Epithelial cell of esophagus (primary cell): ENCODE data around the gene DOCK8.

Experiments used
- DNase-seq: peaks from one replicate; pipeline ENCODE4 v3.0.0; 2010; ENCODE audit warnings: low read depth
- H3K4me3 ChIP-seq: 2 replicates; pipeline ENCODE4 v1.5.1; 2011; ENCODE audit warnings: mild to moderate bottlenecking, low read length, control low read depth
- CTCF ChIP-seq: IDR thresholded peaks from 2 replicates; pipeline ENCODE4 v1.5.1; 2011; ENCODE audit warnings: low read depth, mild to moderate bottlenecking, low read length, control low read depth, inconsistent platforms; ENCODE audit not compliant: insufficient read depth; ENCODE audit errors: missing control alignments

The DOCK8 gene

GRCh38 chr9:366620-367019 is 152.0 kb downstream of the DOCK8 start:
- no peak overlapping the region for H3K4me3 ChIP-seq
- TF ChIP-seq CTCF, result no peak
- DNase-seq, result no peak

- no peak for DNase-seq
- no peak overlapping the region for H3K4me3 ChIP-seq
Observed at GRCh38 chr9:370086-370485, 155.4 kb downstream of the DOCK8 start.

GRCh38 chr9:371349-371748 is 156.7 kb downstream of the DOCK8 start:
- H3K4me3 ChIP-seq, result no peak overlapping the region
- DNase-seq, result peak; percentile 12
- no peak for TF ChIP-seq CTCF

More at GRCh38 chr9:370086-370485, 155.4 kb downstream of the DOCK8 start:
- TF ChIP-seq CTCF, result no peak

- no peak for DNase-seq
- no peak overlapping the region for H3K4me3 ChIP-seq
- no peak for TF ChIP-seq CTCF
Observed at GRCh38 chr9:372128-372527, 157.5 kb downstream of the DOCK8 start.

- H3K4me3 ChIP-seq, result no peak overlapping the region
- TF ChIP-seq CTCF, result no peak
Observed at GRCh38 chr9:373759-374206, 159.1 kb downstream of the DOCK8 start.

GRCh38 chr9:374736-375135 is 160.1 kb downstream of the DOCK8 start:
- TF ChIP-seq CTCF, result no peak
- no peak for DNase-seq
- H3K4me3 ChIP-seq, result no peak overlapping the region

More at GRCh38 chr9:373759-374206, 159.1 kb downstream of the DOCK8 start:
- no peak for DNase-seq

GRCh38 chr9:376115-376514 is 161.4 kb downstream of the DOCK8 start:
- no peak for TF ChIP-seq CTCF
- DNase-seq, result no peak
- H3K4me3 ChIP-seq, result no peak overlapping the region
